HK-2 (cell line): ENCODE measurements around the gene TMEM218.

Source experiments
- DNase-seq: peaks from one replicate; pipeline ENCODE4 v3.0.0-alpha.2; 2018; ENCODE audit not compliant: unreplicated experiment

Gene TMEM218

GRCh38 chr11:125129316-125129993 is 18.0 kb upstream of the TMEM218 start:
- no peak for DNase-seq

GRCh38 chr11:125128450-125128849 is 17.0 kb upstream of the TMEM218 start:
- DNase-seq, result no peak

- no peak for DNase-seq
Observed at GRCh38 chr11:125124618-125124992, 13.2 kb upstream of the TMEM218 start.

- DNase-seq, result peak; percentile 19
Observed at GRCh38 chr11:125123947-125124617, 12.7 kb upstream of the TMEM218 start.

GRCh38 chr11:125123194-125123946 is 11.9 kb upstream of the TMEM218 start:
- no peak for DNase-seq

GRCh38 chr11:125117429-125117828 is 6.0 kb upstream of the TMEM218 start:
- DNase-seq, result no peak

- no peak for DNase-seq
Observed at GRCh38 chr11:125114518-125114917, 3.1 kb upstream of the TMEM218 start.

GRCh38 chr11:125112208-125112604 is 780 bp upstream of the TMEM218 start:
- DNase-seq, result no peak

GRCh38 chr11:125111001-125111342 is 454 bp downstream of the TMEM218 start:
- DNase-seq, result no peak

- DNase-seq, result no peak
Observed at GRCh38 chr11:125110506-125110905, 920 bp downstream of the TMEM218 start.

- DNase-seq, result no peak
Observed at GRCh38 chr11:125108469-125108868, 3.0 kb downstream of the TMEM218 start.

GRCh38 chr11:125105926-125106325 is 5.5 kb downstream of the TMEM218 start:
- DNase-seq, result no peak

- no peak for DNase-seq
Observed at GRCh38 chr11:125102510-125102909, 8.9 kb downstream of the TMEM218 start.

- DNase-seq, result no peak
Observed at GRCh38 chr11:125102025-125102424, 9.4 kb downstream of the TMEM218 start.

GRCh38 chr11:125101596-125101995 is 9.8 kb downstream of the TMEM218 start:
- DNase-seq, result no peak

GRCh38 chr11:125100136-125100535 is 11.3 kb downstream of the TMEM218 start:
- no peak for DNase-seq

GRCh38 chr11:125094731-125095130 is 16.7 kb downstream of the TMEM218 start:
- DNase-seq, result no peak

GRCh38 chr11:125093502-125093901 is 17.9 kb downstream of the TMEM218 start:
- DNase-seq, result no peak

GRCh38 chr11:125092669-125093068 is 18.8 kb downstream of the TMEM218 start:
- DNase-seq, result no peak

- DNase-seq, result no peak
Observed at GRCh38 chr11:125091877-125092664, 19.4 kb downstream of the TMEM218 start.

GRCh38 chr11:125091247-125091876 is 20.1 kb downstream of the TMEM218 start:
- DNase-seq, result peak; percentile 50

GRCh38 chr11:125090816-125091215 is 20.6 kb downstream of the TMEM218 start:
- no peak for DNase-seq
